HG02943 (cell line): ENCODE data around the gene POLA1.

Source experiments
- ATAC-seq: cut with Tn5 transposase; IDR thresholded peaks from one replicate; pipeline ENCODE4 v1.9.1; 2021; ENCODE audit warnings: mild to moderate bottlenecking, low read depth, moderate library complexity; ENCODE audit not compliant: unreplicated experiment

The POLA1 gene

DNA sequence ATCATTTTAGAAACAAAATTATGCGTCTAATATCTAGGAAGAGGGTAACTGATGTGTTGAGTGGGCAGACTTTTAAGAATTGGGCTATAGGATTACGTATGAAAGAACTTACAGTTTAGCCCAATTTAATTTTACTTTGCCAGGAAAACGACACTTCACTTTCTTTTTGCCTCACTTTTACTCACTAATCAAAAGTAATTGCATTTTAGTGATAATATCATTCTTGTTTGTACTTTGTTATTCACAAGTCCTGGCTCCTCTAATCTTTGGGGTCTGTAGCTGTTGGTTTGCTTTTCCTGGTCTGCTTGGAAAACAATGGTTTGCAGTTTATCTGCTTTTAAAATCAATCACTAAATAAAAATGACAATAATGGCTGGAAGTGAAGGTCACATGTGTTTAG, 325.0 kb downstream of the POLA1 start:
- no peak for ATAC-seq

DNA sequence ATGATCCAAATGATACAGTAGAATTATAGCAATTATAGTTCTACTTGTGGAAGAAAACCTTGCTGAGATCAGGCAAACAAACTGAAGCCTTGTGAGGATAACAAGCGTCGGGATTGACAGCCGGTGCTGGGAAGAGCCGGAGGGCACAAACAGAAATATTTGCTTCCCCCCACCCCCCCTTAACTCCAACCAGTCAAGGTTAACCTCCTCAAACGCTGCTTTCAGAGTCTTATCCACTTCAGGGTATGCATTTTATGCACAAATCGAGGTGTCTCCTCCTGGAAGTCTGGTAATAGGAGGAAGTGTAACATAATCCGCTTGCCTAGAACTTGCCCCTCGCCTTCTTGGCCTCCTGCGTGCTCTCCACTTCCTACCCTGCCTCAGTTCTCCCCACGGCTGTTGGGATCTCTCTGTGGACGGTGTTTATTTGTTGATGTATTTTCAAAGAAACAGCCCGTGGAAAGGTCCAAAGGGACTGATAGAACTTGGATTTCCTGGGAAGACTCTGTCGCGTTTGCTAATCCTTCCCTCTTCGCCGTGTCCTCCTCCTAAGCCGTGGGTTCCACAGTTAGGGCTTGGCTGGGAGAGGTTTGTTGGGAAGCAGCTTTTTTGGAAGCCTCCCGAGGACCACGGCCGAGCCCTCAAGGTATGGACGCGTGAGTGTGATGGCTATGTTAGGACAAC, 326.1 kb downstream of the POLA1 start:
- ATAC-seq: no peak

DNA sequence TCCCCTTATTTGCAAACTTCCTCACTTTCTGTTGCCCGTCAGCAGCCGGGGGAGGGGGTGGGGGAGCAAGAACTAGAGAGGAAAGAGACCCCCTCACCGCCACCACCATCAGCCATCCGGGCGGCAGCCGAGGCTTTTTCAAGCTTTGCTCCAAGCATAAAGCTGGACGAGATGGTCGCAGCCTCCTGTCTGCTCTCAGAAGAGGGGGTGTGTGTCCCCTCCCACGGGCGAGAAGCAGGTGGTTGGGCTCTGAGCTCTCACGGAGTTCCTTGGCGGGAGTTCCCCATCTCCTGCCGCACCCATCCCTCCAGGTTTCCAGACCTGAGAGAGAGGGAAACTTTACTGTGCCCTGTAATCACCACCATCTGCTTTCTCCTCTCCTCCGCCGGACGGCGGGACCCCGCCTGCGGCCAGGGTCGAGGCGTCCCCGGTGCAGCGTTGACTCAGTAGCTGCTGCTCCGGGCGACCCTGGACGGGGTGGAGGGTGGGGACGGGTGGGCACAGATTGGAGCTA, 326.7 kb downstream of the POLA1 start:
- ATAC-seq: no peak

DNA sequence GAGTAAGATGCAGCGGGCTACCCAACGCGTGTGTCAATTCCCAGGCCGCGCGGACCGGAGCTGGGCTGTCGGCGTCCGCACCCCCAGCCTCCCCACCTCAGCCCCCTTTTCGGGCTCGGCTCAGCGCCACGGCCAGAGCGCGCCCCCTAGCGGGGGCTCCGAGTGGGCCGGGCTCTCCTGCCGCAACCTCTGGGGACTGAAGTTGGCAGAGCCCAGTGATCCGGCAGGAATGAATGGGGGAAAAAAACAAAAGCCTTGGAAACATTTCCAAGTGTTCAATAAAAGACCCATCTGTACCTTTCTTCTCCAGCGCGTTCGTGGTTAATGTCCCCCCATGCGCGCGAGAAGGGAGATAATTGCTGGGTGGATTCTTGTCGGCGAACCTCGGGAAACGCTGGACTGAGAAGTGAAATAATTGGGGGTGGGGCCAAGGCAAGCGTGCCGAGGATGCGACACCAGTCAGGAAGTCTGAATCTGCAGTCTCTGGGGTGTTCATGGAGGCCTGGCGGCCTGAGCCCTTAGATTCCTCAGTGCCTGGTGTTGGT, 327.3 kb downstream of the POLA1 start:
- ATAC-seq: no peak

DNA sequence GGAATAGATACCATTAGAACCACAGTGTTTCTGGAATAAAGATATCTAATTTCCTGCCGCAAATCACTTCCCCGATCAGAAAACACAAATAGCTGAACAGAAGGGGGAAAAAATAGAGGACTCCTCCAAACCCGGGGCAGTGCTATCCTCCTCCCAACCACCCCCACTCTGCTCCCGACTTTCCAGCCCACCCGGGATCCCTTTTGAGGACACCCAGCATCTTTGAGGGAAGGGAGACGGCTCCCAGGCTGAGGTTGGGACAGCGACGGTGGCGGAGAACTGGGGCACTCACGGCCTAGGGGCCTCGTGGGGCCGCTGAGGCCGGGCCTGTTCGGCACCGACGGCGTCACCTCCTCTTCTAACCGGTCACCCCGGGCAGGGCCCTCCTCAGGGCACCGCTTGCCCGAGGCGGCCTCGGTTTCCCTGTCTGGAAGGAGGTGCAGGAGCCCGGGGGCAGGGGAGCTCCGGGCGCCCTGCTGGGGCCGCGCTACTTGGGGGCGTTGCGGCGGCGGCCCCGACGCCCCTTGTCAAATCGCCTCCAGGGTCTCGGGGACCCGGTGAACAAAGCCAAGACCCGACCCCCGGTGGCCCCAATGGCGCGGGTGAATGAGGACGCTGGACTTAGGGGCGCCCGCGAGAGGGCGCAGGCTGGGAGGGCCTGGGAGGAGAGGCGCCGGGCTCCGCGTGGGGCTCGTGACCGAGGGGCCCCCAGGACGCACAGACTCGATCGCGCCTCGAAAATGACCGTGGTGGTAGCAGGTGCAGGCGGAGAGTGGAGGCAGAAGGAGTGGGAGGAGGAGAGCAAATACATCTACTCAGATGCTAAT, 329.0 kb downstream of the POLA1 start:
- ATAC-seq: no peak

DNA sequence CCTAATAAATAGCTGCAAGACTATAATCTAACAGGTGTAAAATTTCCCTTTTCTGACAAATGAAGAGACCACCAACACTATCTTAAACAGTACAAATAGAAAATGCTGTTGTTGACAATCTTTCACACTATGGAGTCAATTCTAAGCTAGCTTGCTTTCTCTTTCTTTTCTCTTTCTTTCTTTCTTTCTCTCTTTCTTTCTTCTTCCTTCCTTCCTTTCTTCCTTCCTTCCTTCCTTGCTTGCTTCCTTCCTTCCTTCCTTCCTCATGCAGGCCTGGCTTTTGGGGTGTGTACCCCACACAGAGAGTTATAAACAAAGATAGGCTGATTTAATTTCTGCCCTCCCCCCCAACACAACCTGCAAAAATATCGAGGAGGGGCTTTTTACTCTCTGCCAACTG, 330.2 kb downstream of the POLA1 start:
- ATAC-seq: no peak

DNA sequence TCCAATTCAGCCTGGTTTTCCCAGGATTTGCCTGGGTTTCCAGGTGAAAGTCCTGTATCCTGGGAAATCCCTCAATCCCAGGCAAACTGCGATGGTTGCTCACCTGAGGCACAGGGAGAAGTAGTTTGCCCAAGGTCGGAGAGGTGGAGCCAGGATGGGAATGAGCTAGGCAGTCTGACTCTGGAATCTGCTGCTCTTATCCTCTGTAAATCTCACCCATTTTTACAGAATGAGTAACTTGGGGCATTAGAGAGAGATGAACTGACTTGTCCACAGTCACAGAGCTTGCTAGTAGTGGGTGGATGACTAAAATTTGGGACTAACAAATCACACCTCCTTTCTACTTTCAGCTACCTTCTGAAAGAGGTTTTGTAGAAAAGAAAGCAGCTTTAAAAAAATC, 331.9 kb downstream of the POLA1 start:
- no peak for ATAC-seq

DNA sequence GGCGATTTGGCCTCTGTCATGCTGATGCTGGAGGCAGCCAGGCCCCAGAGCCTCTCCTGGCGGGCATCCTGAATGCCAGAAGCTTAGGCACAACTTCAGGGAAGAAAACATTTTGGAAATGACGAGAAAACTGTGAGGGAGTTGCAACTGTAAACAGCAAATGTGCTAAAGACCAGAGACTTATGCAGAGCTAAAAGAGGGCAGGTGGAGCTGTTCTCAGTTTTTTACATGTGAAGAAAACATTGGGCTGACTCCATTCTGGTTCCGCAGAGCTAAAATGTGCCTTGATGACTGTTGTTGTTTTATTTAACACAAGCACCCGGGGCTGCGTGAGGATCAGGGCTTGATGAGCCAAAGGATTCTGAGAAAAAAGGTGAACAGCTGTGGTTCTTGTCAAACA, 332.9 kb downstream of the POLA1 start:
- no peak for ATAC-seq

DNA sequence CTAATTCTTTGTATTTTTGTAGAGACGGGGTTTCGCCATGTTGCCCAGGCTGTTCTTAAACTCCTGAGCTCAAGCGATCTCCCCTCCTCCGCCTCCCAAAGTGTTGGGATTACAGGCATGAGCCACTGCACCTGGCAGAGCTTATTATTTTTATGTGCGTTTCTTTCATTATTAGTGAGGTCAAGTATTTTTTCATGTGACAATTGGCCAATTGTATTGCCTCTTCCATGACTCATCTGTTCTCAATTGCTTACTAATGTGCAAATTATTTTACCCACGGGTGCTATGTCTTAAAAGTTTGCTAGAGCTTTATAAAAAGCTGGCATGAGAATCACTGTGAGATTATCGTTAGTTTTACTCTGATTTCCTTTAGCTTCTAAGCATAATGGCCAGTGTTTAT, 335.0 kb downstream of the POLA1 start:
- ATAC-seq: no peak

DNA sequence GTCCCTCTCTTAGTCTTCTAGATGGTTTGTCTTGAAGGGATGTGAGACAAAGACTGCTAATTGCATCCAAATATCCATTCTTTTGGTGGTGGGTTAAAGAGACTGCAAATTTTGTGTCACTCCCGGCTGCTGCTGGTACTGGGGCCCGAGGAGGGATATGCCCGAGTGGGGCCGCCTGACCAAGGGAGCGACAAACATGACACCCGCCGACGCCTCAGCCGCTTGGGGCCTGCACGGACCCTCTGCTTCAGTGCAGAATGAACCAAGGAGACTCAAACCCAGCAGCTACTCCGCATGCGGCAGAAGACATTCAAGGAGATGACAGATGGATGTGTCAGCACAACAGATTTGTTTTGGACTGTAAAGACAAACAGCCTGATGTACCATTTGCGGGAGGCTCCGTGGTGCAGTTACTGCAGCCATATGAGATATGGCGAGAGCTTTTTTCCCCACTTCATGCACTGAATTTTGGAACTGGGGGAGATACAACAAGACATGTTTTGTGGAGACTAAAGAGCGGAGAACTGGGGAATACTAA, 335.6 kb downstream of the POLA1 start:
- ATAC-seq: no peak

DNA sequence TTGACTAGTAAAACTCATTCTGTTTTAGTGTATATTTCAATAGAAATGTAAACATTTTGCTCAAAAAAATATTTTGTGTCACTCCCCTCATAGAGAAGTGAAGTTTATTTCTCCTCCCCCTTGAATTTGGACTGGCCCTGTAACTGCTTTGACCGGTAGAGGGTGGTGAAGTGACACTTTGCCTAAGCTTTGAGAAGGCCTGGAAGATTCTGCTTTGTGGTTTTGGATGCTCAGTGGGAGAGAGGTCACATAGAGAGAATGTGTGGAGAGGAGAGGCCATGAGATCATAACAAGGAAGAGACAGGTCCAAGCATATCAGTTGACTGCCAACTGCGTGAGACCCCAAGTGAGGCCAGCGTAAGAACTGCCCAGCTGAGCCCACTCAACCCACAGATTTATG, 341.2 kb downstream of the POLA1 start:
- no peak for ATAC-seq

DNA sequence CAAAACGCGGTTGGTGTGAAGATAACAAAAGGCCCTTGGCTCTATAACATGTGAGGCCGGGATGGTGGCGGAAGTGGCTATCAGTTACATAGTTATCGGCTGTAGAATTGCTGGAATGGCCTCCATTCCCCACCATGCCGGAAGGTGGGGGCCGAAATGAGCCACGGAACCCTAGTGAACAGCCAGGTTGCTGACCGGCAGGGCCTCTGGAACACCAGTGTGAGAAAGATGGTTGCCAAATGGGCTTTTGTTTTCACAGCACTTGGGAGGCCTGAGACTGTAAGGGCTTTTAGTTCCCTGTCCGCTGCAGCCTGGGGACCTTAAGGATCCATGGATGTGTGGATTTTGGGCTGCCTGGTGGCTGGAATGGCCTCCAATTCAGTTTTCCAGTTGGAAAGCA, 345.3 kb downstream of the POLA1 start:
- ATAC-seq: no peak

DNA sequence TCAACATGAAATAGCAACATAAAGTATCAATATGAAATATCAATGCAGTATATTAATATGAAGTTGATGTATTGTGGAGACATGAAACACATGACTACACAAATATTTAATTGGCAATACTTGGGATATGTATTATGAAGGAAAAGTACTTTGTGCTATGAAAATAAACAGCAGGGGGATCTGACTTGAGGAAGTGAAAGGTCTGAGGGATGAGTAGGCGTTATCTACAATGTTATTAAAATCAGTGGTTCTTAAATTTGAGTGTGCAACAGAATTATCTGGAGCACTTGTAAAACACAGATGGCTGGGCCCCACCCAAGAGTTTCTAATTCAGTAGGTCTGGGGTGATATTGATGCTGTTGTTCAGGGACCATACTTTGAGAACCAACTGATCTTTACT, 349.5 kb downstream of the POLA1 start:
- ATAC-seq: no peak
